Measurements from ENCODE around the gene DGKG.

DGKG gene

DNA sequence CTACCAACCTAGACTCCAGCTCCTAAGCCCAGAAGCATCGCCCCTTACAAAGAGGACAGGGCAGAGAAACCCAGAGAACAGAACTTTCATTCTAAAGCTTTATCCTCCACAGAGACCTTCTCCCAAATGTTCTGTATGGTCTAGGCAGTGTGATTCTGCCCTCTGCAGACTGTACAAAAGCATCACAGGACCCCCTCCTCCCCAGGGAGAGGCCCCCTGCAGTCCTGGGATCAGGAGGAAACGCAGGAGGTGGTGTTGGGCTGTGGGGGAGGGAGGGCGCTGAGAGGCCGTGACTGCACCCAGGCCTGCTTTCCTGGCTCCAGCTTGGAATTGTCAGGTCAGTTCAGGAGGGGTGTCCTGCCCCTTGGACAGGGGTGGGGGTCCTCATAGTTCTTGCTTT lies 101.3 kb downstream of the DGKG start:
- H3K36me3 Mint-ChIP-seq = no peaks in the 10 kb centered on the region
- DNase-seq = no peak
- peaks cover 10% of the 10 kb centered on the region for H3K4me1 Mint-ChIP-seq
- no peak overlapping the region for H3K27ac Mint-ChIP-seq
- no peaks in the 10 kb centered on the region for H3K9me3 Mint-ChIP-seq
- no peak overlapping the region for H3K4me3 Mint-ChIP-seq
- CTCF ChIA-PET = interaction anchor here (1.2 to 5.3 kb wide), 6 partner anchors 20 to 356 kb away, joined by 3 to 107 read pairs (median 7); no protein-coding TSS in a partner anchor
- H3K27me3 Mint-ChIP-seq = peaks cover 10% of the 10 kb centered on the region

DNA sequence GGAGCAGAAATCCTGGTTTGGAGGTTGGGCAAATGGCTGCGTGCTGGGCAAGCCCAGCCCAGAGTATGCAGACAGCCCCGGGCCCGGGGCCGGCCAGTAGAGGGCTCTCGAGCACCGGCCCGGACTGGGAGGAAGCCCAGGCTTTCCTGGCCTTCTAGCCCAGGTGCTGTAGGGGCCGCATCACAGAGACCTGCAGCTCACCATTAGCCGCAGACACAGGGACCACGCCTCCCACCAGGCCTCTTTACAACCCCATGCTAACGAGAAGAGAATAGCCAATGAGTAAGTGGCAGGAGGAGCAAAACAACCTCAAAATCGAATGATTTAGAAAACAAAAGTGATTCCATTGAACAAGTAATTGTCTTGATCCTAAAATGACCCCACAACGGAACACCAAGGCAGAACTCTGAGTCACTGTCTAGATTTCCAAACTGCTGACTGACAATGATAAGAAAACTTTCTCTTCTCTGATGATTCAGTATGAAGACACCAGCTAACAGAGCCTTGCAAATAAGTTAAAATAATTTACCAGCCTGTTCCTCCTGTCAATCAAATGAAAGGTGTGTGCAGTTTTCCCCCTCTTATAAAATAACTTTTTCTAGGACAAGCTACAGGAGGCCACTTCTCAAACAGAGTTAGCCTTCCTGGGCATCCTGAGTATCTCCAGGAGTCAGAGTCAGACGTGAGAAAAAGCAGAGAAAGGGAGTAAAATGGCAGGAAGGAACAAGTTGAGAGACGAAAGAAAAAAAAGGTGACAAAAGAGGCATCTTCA lies 102.2 kb downstream of the DGKG start:
- peaks cover 12% of the 10 kb centered on the region for H3K27me3 Mint-ChIP-seq
- H3K36me3 Mint-ChIP-seq = no peaks in the 10 kb centered on the region
- no peaks in the 10 kb centered on the region for H3K9me3 Mint-ChIP-seq
- peak; percentile 73 for DNase-seq
- no peak overlapping the region for H3K27ac Mint-ChIP-seq
- no peak overlapping the region for H3K4me3 Mint-ChIP-seq
- H3K4me1 Mint-ChIP-seq = peaks cover 13% of the 10 kb centered on the region
- CTCF ChIA-PET = interaction anchor here (0.6 to 5.3 kb wide), 21 partner anchors 11 to 357 kb away, joined by 3 to 107 read pairs (median 4); no protein-coding TSS in a partner anchor

DNA sequence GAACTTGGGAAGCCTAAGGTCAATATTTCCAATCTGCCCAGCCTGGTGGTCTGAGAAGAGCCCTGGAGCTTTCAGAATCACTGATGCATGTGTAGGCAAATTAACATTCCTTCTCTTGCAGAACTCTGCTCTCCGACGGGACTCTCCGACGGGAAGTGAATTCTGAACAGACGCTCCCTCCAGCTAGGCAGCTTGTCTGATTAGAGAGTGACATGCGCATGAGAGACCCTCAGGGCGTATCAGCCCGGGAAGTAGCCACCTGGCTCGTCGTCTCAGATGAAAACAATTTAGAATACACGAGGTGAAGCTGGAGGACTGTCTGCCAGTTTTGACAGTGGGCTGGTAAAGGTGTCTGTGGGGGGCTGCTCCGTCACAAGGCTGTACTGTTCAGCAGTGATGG lies 103.1 kb downstream of the DGKG start:
- no peak overlapping the region for H3K27ac Mint-ChIP-seq
- H3K27me3 Mint-ChIP-seq = peaks cover 12% of the 10 kb centered on the region
- no peak overlapping the region for H3K4me3 Mint-ChIP-seq
- DNase-seq = no peak
- peaks cover 20% of the 10 kb centered on the region for H3K4me1 Mint-ChIP-seq
- no peaks in the 10 kb centered on the region for H3K9me3 Mint-ChIP-seq
- no peaks in the 10 kb centered on the region for H3K36me3 Mint-ChIP-seq
- CTCF ChIA-PET = interaction anchor here (0.9 to 5.3 kb wide), 16 partner anchors 10 to 358 kb away, joined by 3 to 107 read pairs (median 4); partner anchors contain the start of gene ETV5

DNA sequence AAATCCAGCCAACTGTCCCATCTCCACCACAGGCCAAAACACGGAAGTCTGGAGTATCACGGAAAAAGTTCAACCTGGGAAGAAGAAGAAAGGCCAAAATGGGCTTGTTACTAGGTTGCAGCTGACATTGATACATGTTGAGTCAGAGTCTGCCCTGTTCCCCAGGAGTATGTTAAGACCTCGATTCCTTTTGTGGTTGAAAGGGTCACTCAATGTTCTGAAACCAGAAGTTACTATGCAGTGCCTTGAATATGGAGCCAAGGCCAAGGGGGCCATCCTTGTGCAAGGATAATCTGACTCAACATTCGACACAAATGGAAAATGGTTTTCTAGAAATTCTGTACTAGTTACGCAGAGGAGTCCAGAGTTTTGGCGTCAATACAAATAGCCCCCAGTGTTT lies 104.2 kb downstream of the DGKG start:
- Mint-ChIP-seq H3K27me3 (peaks cover 12% of the 10 kb centered on the region), H3K4me1 (peaks cover 22% of the 10 kb centered on the region), H3K4me3 (no peak overlapping the region), H3K9me3 (no peaks in the 10 kb centered on the region), H3K27ac (no peak overlapping the region), H3K36me3 (no peaks in the 10 kb centered on the region)
- CTCF ChIA-PET = interaction anchor here (1.1 to 5.3 kb wide), 5 partner anchors 272 to 359 kb away, joined by 3 to 107 read pairs (median 8); no protein-coding TSS in a partner anchor
- no peak for DNase-seq

DNA sequence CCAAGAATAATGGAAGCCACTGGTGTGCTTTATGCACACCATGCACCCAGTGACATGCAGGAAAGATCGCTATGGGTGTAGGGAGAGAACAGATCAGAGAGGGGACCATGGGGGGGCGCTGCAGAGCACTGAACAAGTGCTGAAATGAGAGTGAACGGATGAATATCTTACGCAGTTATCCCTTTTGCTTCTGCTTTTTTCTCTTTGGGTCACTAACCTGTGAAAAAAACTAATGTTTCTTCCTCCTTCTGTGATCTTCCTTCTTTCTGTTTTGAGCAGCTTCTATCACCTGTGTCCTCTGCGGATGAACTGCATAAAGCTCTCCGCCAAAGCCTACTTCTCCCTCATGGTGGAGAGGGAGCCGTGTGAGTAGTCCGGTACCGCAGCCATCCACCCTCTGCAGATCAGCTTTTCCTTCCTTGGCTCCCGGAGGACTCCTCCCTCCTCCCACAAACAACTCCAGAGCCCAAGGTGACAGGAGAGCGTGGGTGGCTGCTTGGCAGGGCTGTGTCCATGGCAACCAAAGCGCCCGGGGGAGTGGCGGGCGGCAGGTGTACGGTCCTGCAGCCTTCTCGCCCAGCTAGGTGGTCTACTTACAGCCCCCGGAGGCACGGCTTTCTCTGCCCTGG lies 106.2 kb downstream of the DGKG start:
- Mint-ChIP-seq H3K27ac (no peak overlapping the region), H3K4me3 (no peak overlapping the region), H3K9me3 (no peaks in the 10 kb centered on the region), H3K4me1 (peaks cover 22% of the 10 kb centered on the region), H3K27me3 (peaks cover 12% of the 10 kb centered on the region), H3K36me3 (no peaks in the 10 kb centered on the region)
- DNase-seq = peak; percentile 34
- CTCF ChIA-PET = interaction anchor here (0.9 to 3.3 kb wide), 5 partner anchors 10 to 284 kb away, joined by 3 to 19 read pairs (median 4); no protein-coding TSS in a partner anchor

DNA sequence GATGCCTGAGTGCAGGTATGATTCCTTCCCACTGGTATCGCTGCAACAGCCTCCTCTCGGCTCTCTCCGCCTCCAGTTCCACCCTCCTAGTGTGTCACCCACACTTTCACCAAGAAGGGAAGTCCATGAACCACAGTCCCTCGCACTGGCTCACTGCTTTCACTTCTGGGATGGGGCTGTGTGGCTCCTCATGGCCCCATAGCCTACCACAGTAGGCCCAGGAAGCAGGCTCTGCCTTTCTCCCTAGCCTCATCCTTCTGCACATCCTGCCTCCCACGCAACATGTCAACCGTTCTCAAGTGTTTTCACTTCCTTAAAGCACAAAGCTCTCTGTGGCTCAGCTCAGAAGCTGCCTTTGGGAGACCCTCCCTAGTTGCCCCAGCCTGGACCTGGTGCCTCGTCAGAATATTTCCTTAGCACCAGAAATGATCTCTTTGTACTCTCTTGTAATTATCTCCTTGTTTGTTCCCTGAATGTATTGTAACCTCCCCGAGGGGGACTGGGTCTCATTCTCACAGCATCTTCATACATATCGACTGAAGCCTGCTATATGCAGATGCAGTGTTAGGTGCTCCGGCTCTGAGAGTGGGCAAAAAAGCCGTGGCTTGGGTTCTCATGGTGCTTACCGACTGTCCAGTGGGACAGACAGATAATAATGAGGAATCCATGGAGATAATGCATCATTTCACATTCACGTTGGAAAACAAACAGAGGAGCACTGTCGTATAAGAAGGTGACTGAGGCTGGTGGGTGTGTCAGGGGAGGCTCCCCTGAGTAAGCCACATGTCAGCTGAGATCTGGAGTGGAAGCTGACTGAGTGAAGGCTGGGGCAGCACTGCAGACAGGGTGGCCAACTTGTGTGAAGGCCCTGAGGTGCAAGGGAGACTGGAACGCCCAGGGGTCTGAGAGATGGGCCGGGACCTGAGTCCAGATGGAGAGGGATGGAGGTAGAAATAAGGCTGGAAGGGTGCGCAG lies 107.1 kb downstream of the DGKG start:
- no peak overlapping the region for H3K27ac Mint-ChIP-seq
- no peaks in the 10 kb centered on the region for H3K9me3 Mint-ChIP-seq
- CTCF ChIA-PET = interaction anchor here (0.9 to 3.3 kb wide), 5 partner anchors 11 to 284 kb away, joined by 3 to 19 read pairs (median 3); no protein-coding TSS in a partner anchor
- DNase-seq = peak; percentile 39
- no peaks in the 10 kb centered on the region for H3K36me3 Mint-ChIP-seq
- peaks cover 14% of the 10 kb centered on the region for H3K27me3 Mint-ChIP-seq
- no peak overlapping the region for H3K4me3 Mint-ChIP-seq
- peaks cover 21% of the 10 kb centered on the region for H3K4me1 Mint-ChIP-seq

DNA sequence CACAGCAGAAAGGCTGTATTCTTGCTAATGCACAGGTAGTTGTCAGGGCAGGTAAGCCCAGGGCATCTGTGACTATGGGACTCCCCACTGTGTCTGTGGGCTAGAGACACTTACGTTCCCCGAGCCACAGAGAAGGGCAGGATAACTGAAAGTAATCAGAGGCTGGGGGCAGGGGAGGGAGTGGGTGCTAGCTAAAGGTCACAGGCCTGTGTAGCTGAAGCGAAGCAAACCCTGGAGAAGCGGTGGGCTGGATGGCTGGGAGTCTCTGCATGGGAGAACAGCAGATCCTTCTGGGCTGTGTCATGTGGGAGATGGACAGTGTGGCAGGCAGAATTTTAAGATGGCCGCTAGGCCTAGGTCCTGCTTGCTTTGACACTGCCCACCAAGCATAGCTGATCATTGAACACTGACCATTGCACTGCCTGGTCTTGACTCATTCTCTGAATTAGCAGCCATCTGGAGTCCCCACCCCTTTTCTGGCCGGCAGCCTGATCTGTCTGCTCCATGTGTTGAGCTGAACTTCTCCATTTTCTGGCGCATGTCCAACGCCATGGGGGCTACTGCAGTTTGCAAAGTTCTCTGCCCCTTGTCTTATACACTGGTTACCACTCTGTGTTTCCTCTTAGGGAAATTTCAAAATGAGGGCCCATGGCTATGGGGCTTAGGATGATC lies 110.0 kb downstream of the DGKG start:
- CTCF ChIA-PET = interaction anchor here (1.8 kb wide), 1 partner anchor 269 kb away, joined by 5 read pairs; no protein-coding TSS in a partner anchor
- H3K36me3 Mint-ChIP-seq = no peaks in the 10 kb centered on the region
- peaks cover 13% of the 10 kb centered on the region for H3K4me1 Mint-ChIP-seq
- no peaks in the 10 kb centered on the region for H3K9me3 Mint-ChIP-seq
- DNase-seq = no peak
- H3K4me3 Mint-ChIP-seq = no peak overlapping the region
- peaks cover 25% of the 10 kb centered on the region for H3K27me3 Mint-ChIP-seq
- no peak overlapping the region for H3K27ac Mint-ChIP-seq

DNA sequence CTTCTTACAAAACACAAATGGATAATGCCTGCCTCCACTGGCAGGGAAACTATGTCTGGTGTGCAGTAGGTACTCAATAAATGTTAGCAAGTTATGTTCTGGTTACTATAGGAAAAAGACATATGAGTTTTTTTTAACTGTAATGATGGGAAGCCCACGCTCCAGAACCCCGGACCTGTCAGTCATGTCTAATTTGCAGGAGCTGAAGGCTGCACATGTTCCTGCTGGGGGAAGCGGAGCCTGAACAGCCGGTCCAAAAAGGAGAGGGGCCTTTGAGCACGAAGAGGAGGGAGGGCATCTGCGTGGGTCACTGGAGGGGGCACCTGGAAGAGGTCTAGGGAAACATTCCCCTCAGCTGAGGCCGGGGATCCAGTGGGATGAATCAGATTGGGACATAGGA lies 113.2 kb downstream of the DGKG start:
- Mint-ChIP-seq H3K27me3 (peaks cover 26% of the 10 kb centered on the region), H3K4me1 (peaks cover 2% of the 10 kb centered on the region), H3K9me3 (no peaks in the 10 kb centered on the region), H3K36me3 (no peaks in the 10 kb centered on the region), H3K27ac (no peak overlapping the region), H3K4me3 (no peak overlapping the region)
- CTCF ChIA-PET = interaction anchor here (1.0 to 2.1 kb wide), 4 partner anchors 11 to 305 kb away, joined by 3 to 7 read pairs (median 4); no protein-coding TSS in a partner anchor
- no peak for DNase-seq

DNA sequence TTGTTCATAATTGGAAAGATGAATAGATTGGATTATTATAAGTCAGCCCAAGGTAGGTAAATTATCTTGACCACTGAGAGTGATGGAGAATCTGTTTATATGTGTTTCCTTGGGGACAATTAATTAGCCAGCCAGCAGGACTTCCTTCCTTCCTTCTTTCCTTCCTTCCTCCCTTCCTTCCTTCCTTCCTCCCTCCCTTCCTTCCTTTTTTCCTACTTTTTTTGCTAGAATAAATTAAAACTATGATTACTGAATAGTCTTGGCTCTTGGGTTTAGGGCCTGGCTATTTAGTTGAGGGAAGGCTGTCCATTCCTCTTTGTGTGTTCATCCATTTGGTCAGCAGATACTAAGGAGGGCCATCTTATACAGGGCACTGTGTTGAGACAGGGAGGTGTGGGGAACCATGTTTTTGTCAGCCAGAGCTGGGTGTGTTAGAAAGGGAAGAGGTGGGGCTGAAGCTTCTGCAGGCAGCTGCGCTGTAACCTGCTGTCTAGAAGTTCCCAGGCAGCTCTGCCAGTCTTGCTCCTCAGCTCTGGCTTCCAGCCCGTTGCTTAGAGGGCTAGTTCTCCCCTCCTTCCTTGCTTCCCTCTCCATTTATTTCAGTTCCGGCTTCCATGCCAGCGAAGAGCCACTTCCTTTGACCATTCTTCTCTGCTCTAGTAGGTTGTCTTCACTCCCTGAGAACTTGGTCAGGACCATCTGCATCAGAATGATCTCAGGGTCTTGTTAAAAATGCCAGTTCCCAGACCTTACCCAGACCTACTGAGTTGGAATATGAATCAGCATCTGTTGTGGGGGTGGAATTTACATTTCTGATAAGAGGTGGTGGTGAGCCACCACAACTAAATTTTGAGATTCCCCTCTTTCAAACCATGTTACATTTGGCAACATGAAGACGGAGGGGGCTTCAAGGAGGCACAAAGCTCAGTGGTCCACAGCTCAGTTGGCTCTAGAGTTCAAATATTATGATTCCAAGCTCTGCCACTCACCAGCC lies 113.9 kb downstream of the DGKG start:
- H3K27me3 Mint-ChIP-seq = peaks cover 30% of the 10 kb centered on the region
- peaks cover 4% of the 10 kb centered on the region for H3K4me1 Mint-ChIP-seq
- H3K9me3 Mint-ChIP-seq = no peaks in the 10 kb centered on the region
- H3K36me3 Mint-ChIP-seq = no peaks in the 10 kb centered on the region
- H3K4me3 Mint-ChIP-seq = no peak overlapping the region
- H3K27ac Mint-ChIP-seq = no peak overlapping the region
- CTCF ChIA-PET = interaction anchor here (1.0 to 2.2 kb wide), 6 partner anchors 11 to 304 kb away, joined by 3 to 7 read pairs (median 3); no protein-coding TSS in a partner anchor
- no peak for DNase-seq

DNA sequence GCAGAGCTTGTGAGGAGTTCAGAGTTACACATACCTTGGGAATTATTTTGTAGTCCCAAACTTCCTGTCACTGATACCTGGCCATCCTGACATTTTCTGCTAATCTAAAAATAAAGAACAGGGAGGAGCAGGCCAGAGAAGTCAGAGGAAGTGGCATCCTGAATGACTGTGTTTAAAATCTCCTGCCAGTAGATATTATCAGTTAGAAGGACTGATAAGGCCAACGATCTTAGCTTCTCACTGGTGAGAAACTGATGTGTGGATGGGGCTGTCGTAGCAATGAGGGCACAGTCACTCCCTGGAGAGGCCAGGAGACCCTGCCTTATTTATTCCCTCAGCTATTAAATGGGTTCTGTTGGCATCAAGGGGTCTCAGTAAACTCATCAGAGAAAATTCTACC lies 115.1 kb downstream of the DGKG start:
- no peaks in the 10 kb centered on the region for H3K9me3 Mint-ChIP-seq
- no peak overlapping the region for H3K27ac Mint-ChIP-seq
- H3K27me3 Mint-ChIP-seq = peaks cover 36% of the 10 kb centered on the region
- H3K36me3 Mint-ChIP-seq = no peaks in the 10 kb centered on the region
- peaks cover 15% of the 10 kb centered on the region for H3K4me1 Mint-ChIP-seq
- no peak overlapping the region for H3K4me3 Mint-ChIP-seq
- DNase-seq = no peak
- CTCF ChIA-PET = interaction anchor here (1.0 to 3.3 kb wide), 4 partner anchors 12 to 303 kb away, joined by 3 to 12 read pairs (median 5); no protein-coding TSS in a partner anchor

DNA sequence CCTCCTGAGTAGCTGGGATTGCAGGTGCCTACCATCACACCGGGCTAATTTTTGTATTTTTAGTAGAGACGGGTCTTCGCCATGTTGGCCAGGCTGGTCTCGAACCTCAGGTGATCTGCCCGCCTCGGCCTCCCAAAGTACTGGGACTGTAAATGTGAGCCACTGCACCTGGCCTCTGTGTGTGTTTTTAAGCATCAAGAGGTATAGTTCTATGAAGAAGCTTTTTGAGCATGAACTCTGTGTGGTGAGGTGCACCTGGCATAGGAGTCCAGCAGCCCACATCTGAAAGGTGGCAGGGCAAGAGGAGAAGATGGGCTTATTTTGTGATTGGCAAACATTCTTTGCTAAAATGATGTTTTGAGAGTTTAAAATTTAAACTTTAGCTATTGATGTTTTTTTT lies 118.0 kb downstream of the DGKG start:
- Mint-ChIP-seq H3K4me3 (no peak overlapping the region), H3K9me3 (no peaks in the 10 kb centered on the region), H3K27me3 (peaks cover 34% of the 10 kb centered on the region), H3K27ac (no peak overlapping the region), H3K36me3 (no peaks in the 10 kb centered on the region), H3K4me1 (peaks cover 20% of the 10 kb centered on the region)
- CTCF ChIA-PET = interaction anchor here (0.9 to 4.8 kb wide), 10 partner anchors 11 to 373 kb away, joined by 3 to 32 read pairs (median 4); no protein-coding TSS in a partner anchor
- DNase-seq = no peak

Data from activated naive CD4-positive, alpha-beta T cell treated with anti-CD3 and anti-CD28 coated beads, Interleukin-2, amount 10 ng/mL, durations not matched to agents 7 days and 5 days (primary cell).